GM19468 (cell line): ENCODE data around the gene RELN.

Source experiments
- ATAC-seq: cut with Tn5 transposase; IDR thresholded peaks from one replicate; pipeline ENCODE4 v1.9.1; 2021; ENCODE audit warnings: mild to moderate bottlenecking, moderate library complexity, moderate number of reproducible peaks; ENCODE audit not compliant: unreplicated experiment; ENCODE audit errors: extremely low read depth

RELN gene

GRCh38 chr7:103605640-103606039 lies 383.8 kb downstream of the RELN start:
- no peak for ATAC-seq

GRCh38 chr7:103598326-103598905 lies 391.0 kb downstream of the RELN start:
- no peak for ATAC-seq

- no peak for ATAC-seq
Observed at GRCh38 chr7:103597606-103598005, 391.9 kb downstream of the RELN start.

DNA sequence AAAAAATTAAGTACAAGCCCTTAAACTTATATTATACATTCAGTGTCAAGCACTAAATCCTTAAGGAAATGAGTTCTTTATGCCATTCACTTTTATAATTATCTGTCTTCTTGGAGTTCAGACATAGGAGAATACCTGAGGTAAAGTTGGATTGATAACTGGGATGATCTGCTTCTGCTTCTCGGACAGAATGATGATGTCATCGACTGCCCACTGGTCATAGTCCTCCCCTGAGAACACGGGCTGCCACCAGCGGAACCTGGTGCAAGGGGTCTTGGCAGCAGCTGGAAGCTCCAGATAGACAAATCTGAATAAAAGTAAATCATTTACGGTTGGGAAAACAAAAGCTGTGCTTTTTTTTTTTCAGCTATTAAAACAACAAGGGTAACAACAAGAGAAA lies 395.3 kb downstream of the RELN start:
- no peak for ATAC-seq

DNA sequence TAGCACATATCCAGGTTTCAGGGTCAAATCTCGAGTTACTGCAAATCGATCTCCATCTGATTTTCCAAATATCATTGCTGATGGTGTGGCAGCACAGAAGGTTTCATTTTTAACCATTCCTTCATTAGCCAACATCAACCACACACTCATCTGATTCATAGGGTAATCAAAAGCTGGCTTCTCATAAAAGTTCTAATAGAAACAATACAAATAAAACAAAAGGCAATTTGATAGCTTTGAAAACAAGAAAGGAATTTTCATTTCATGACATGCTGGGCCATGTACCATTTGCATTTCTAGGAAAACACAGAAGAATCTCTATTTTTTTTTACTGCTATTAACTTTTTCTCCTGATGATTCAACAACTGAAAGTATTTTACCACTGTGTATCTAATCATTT lies 395.8 kb downstream of the RELN start:
- no peak for ATAC-seq

- no peak for ATAC-seq
Observed at GRCh38 chr7:103592844-103593243, 396.6 kb downstream of the RELN start.

GRCh38 chr7:103592187-103592586 lies 397.3 kb downstream of the RELN start:
- no peak for ATAC-seq

- ATAC-seq: no peak
Observed at GRCh38 chr7:103580031-103580430, 409.4 kb downstream of the RELN start.

DNA sequence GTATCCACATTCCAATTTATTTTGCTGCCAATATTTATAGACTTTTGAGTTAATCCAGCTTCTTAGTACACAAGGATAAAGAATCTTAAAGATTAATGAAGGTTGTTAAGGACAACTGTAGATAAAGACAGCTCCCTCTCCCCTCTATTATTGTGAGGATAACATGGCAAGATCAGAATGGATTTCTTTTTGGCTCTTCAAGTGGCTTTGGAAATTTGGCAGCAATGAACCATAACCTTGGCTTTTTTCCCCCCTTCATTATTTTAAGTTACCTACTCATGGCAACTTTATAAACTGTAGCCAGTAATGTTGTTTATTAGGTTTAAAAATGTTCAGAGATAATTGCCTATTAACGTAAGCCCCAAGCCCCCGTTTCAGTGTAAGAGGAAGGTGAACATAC lies 412.4 kb downstream of the RELN start:
- no peak for ATAC-seq

GRCh38 chr7:103576641-103577040 lies 412.8 kb downstream of the RELN start:
- ATAC-seq: no peak

- no peak for ATAC-seq
Observed at GRCh38 chr7:103574576-103574975, 414.9 kb downstream of the RELN start.

DNA sequence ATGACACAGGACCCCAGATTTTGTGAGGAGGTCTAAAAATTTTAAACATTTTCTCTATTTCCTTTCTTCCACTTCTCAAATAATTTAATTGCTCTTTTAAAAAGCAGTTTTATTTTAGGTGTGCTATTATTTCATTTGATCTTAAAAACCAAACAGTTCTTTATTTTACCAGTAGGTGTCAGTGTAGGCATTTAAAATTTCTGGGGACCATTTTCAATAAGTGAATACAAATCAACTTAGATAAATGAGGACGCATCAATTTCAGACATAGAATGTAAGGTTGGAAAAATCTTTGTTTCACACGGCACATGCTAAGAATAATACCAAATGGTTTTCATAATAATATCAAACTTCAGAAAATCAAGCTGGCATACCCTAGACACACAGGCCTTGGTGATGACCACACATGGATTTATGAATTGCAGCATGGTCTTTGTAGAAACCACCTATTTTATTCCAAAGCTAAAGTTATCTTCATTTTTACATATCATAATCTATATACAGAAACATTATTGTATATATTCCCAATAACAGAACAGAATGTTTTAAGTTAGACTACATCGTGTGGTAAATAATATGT lies 415.9 kb downstream of the RELN start:
- no peak for ATAC-seq

GRCh38 chr7:103571586-103571985 lies 417.9 kb downstream of the RELN start:
- no peak for ATAC-seq

DNA sequence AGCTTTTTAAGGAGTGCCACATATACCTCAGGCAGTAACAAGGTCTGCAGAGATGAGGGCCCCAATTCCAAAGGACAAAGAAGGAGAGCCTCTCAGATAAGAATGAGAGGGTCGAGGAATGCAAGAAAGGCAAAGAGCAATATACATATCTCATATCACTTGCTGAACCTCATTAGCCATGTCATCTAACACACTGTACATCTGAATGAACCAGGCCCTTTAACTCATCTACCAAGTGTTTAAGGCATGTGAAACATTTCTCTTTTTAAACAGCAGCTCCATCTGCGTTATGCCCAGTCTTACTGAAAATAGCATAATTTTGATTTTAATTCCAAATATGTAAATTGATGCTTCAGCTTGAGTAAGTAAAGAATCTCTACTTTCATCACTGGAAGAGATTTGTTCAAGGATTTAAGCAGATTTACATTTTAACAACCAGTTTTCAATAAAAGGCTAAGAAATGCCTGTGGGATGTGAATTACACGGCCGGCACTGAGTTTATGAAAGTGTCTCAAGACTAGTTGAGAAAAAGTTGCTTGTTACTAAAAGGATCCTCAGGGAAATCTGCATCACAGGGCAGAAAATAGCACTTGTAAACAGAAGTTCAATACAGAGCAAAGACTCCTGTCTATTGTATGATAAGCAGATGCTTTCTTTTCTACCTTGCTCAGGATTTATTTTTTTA lies 419.7 kb downstream of the RELN start:
- no peak for ATAC-seq

DNA sequence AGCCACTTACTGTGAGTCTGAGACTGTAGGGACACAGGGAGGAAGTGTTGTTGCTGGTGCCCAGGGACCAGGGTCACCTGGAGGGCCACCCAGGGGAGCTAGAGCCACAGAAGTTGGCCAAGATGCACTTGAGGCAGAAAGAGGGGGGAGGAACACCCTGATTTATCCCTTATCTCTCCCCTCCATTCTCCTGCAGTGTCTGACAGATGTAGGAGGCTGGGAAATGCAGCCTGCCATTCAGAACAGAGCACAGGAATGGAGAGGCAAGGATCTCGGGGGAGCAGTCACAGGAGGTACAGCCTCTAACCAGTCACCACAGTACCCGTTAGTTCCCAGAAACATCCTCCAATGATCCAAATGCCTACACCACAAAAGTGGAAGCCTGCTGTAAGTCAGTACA lies 425.0 kb downstream of the RELN start:
- no peak for ATAC-seq

DNA sequence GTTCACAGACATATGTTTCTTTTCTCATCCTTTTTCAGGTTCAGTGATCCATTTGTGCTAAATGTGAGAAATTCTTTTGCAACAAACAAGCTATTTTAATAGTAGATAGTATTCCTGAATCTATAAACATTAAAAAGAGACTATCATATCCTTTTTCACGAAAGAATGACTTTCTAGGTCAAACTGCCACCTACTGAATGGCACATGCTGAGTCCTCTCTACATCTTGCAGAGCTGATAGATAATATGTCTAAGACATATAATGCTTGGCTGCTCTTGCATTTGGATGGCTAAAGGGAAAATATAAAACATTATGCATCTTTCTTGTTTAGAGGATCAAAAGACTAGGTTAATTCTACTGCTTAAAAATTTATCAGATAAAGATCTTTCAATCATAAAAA lies 429.3 kb downstream of the RELN start:
- no peak for ATAC-seq

- ATAC-seq: no peak
Observed at GRCh38 chr7:103551016-103551415, 438.4 kb downstream of the RELN start.

- ATAC-seq: no peak
Observed at GRCh38 chr7:103549786-103550185, 439.7 kb downstream of the RELN start.

DNA sequence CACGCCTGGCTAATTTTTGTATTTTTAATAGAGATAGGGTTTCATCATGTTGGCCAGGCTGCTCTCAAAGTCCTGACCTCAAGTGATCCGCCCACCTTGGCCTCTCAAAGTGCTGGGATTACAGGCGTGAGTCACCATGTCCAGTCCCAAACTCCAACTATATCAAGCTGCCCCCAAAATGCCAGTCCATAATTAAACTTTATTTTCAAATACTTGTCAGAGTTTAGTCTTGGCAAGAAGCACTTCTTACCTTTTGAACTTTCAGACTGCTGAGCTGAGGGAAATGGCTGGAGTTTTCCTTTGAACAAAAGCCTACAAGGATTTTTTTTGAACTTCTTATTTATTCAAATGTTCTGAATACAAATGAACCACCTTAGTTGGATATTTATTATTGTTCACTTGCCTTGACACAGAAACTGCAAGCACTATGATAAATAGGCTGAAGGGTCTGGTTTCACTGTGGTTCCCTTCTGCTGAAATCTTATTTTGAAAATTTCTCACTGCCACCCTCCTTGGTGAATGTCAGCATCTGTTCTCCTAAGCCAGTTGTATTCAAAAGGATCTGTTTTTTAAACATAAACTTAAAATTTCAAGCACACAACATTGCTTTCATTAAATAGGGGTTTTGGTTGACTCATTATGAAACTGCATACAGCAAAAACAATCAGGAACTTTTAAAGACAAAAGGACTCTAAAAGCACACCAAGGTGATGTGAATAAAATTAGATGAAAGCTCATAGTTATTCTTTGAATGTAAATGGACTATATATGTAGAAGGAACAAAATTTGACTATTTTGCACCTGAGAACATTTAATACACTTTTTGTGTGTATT lies 441.8 kb downstream of the RELN start:
- no peak for ATAC-seq

DNA sequence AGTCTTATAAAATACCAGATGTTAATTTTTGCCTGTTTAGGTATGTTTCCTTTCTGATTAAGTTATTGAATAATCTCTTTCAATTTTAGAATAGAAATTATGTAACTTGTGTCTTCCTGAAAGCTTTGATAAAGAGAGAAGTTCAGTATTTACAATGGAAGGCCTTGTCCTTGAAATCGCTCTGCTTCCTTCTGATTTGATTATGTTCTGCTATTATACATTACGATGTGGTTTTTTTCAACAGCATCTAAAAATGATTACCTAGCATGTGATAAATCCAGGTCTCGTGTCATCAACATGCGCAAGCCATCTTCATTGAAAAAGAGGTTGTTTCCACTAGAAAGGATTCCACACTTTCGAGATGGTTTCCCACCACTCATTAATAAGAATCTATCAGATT lies 447.0 kb downstream of the RELN start:
- ATAC-seq: no peak

DNA sequence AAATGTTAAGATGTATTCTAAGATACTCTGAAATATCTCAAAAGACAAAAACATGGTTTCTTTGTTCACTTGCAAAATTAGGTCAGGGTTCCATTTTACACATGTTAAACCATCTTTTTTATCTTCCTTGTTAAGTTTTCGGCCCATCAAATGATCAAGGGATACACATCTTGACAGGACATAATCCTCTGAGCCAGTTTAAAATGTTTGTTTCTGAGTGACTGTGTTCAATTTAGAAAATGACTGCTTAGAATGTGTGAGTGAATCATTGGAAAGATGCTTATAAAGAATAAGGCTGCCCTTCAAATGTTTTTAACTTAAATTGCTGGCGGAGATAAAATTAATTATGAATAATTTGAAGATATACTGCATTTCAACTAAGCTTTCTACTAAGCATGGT lies 447.5 kb downstream of the RELN start:
- ATAC-seq: no peak
